Keratinocyte (primary cell): ENCODE results near the gene TBC1D14.

Experiments
- CTCF ChIP-seq, 3 experiments: IDR thresholded peaks in 1 of 3; conservative IDR thresholded peaks in 1 of 3; optimal IDR thresholded peaks in 1 of 3; 2 replicates in 2 of 3; 3 replicates in 1 of 3; pipeline versions ENCODE3 to v1.5.1; 2011; ENCODE audit warnings: low read length in 3 of 3, mild to moderate bottlenecking in 3 of 3, moderate library complexity in 2 of 3, control low read depth in 1 of 3, inconsistent platforms in 1 of 3; ENCODE audit not compliant: insufficient read depth in 2 of 3; ENCODE audit errors: extremely low read depth in 1 of 3
- EZH2 ChIP-seq: IDR thresholded peaks from one replicate; pipeline ENCODE4 v1.6.1; 2012; ENCODE audit warnings: inconsistent platforms, mild to moderate bottlenecking, low read length, moderate library complexity

- TF ChIP-seq CTCF (optimal IDR thresholded peaks at IDR 0.05 in 1 of 3, IDR thresholded peaks at IDR 0.05 in 1 of 3, conservative IDR thresholded peaks at IDR 0.05 in 1 of 3; ENCODE audit: extremely low read depth in 1 of 3, insufficient read depth in 2 of 3, low read length in 3 of 3) = no peak
- no peak for TF ChIP-seq EZH2
Observed at GRCh38 chr4:6957148-6957520, 47.5 kb downstream of the TBC1D14 start.
